Ovary (tissue), 3 donors: ENCODE data around the gene NSL1.

ENCODE experiments used
- CTCF ChIP-seq, 3 donors: fragments of 450-650 bp in 2 of 3; fragments of 200-600 bp in 1 of 3; IDR thresholded peaks; one replicate each; pipeline versions ENCODE4 v1.5.1 to v1.8.0; 2016 to 2022; ENCODE audit warnings: antibody characterized with exemption in 3 of 3, mild to moderate bottlenecking in 1 of 3
- EP300 ChIP-seq: sonication (generic); formaldehyde crosslinking; IDR thresholded peaks from one replicate; pipeline ENCODE4 v1.6.1; 2017; ENCODE audit warnings: antibody characterized with exemption
- POLR2A ChIP-seq: fragments of 450-650 bp; IDR thresholded peaks from one replicate; pipeline ENCODE4 v1.6.1; 2017; ENCODE audit warnings: antibody characterized with exemption, mild to moderate bottlenecking, moderate library complexity
- donor health status: DM: no; HTN: no; CAD: no.

DNA sequence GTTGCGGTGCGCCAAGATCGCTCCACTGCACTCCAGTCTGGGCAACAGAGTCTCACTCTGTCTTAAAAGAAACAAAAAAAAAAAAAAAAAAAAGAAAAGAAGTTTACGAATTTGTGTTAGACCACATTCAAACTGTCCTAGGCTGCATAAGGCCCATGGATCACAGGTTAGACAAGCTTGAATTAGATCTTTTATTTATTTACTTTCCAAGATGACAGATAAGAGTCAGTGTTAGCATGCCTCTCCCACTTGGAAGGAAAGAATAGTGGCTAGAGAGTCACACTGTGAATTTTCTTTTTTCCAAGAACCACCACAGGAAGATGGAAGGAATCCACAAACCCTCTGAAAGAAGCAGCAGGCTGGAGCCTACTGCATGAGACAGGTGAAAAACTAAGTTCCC is 29.3 kb downstream of the NSL1 start:
- TF ChIP-seq CTCF (IDR thresholded peaks at IDR 0.05) (no peak), POLR2A (no peak), EP300 (no peak)
